Stimulated activated CD4-positive, alpha-beta T cell treated with anti-CD3 and anti-CD28 coated beads, Interleukin-4, amount 100 ng/mL, for 48 hours (primary cell): ENCODE data around the gene POPDC3.
"Not testable (repeated sequence)": the region's sequence is repeated elsewhere in the genome, so short reads cannot be mapped to it uniquely, and the experiment has no call there.

Experiments
- DNase-seq, 2 donors: peaks; one replicate each; pipeline ENCODE4 v3.0.0-alpha.2; 2020; ENCODE audit warnings: low read depth in 2 of 2

Gene POPDC3, protein sequence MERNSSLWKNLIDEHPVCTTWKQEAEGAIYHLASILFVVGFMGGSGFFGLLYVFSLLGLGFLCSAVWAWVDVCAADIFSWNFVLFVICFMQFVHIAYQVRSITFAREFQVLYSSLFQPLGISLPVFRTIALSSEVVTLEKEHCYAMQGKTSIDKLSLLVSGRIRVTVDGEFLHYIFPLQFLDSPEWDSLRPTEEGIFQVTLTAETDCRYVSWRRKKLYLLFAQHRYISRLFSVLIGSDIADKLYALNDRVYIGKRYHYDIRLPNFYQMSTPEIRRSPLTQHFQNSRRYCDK

DNA sequence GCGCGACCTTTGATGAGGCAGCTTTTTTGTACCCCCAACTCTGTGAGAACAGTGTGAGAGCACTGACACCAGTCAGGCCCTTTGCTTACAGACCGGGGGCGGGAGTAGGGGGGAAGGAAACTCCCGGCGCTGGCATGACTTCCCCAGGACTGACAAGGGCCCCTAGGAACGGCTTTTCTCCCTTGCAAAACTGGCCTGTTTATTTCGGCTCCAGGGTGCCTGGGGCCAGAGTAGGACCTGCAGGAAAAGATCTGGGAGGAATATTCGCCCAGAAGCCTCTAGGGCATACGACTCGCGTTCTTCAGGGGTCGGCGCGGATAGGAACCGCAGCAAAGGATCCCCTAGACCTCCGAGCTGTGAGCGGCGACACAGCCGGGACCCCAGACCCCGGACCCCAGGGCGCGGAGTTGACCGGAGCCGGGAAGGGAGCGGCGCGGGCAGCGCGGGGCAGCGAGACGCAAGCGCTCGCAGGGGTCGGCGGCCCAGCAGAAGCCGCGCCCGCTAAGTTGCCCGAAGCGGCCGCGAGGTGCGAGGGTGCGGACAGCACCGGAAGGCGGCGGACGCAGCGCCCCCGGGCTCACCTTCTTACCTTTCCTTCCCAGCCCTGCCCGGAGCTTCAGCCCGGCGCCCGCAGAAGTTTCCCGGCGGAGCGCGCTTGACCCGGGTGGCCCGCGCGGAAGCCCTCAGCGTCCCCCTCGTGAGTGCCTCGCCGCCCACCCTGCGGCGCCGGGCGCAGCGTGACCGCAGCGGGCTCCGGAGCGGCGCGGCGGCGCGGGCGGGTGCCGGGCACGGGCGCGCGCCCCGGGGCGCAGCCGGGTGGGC is at the start of gene POPDC3:
Gene POPDC3 (minus strand): TSS at position 771 of the 822 bp plus-strand sequence. CDS start 18,105 bp downstream, outside the sequence.
- no peak for DNase-seq

DNA sequence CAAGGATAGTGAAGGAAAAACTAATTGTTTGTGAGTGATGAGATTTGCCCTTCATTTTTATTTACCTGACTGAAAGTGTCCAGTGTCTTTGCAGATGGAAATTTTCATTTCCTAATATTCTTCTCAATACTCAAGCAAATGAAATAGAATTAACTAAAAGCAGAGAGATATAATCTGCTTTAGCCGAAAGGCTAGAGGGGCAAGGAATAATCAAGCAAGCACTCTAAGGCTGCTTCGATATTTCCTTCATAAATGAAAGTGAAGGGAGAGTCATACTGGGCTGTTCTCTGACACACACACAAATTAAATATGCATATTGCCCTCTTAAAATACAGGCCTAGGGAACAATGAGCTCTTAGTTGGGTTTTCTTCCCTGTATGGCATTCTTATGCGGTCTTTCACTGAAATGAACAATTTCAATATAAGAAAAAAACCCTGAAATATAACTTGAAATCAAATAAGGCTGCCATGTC is 47.5 kb upstream of the POPDC3 start:
- DNase-seq = no peak

DNA sequence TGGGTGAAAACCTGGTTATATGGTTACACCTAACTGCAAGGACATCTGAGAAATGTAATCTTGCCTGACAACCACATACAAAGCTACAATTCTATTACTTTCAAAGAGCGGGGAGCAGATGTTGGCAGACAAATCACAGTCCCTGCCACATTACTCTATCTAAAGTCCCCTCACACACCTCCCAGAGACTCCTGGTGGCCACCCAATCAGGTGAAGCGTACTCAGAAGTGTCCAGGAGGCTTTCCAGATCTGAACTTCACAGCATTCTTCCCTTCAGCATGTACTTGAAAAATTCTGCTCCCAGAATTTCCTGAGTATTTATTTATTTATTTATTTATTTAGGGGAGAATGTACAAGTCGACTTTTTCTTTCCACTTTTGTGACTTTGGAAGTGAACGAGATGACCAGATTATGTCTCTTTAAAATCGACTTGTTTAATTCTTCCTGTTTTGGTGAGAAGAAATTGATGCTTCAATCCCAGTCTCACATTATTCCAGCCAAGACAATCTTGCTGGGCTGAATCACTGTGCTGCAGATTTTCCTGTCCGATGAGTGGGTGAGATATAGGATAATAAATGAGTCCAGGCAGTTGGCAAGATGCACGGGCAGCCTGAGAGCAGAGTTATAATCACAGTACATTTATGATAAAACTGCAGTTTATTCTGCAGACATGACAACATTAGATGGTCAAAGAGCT is 46.9 kb upstream of the POPDC3 start:
- DNase-seq = no peak

DNA sequence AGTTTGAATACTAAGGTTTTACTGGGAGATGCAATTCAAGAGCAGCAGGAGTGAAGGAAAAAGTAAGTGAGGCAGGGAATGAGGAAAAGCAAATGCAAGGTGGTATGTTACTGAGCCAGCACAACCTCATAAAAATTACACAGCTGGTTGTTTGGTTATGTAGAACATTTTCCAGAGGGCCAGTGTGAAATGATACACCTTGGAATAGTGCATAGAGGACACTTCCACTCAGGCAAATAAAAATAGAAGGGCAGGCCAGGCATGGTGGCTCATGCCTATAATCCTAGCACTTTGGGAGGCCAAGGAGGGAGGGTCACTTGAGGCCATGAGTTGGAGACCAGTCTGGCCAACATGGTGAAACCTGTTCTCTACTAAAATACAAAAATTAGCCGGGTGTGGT is 43.4 kb upstream of the POPDC3 start:
- no peak for DNase-seq

DNA sequence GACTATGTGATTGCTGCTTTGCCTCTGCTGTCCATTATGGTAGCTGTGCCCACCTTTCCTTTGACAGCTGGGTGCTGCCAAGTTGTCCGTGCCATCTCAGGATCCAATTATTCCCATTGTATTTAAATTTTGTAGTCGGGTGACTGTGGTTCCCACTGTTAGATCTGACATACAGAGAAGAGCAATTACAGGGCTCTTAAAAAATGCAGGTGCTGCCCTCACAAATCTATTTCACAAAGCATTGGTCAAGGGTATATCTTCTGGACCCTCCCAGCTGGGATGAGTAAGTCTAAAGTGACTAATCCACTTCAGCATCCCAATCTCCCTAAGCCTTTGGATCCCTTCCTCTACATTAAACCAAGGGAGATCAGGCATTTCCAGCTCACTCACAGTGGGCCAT is 41.4 kb upstream of the POPDC3 start:
- DNase-seq = not testable (repeated sequence)

DNA sequence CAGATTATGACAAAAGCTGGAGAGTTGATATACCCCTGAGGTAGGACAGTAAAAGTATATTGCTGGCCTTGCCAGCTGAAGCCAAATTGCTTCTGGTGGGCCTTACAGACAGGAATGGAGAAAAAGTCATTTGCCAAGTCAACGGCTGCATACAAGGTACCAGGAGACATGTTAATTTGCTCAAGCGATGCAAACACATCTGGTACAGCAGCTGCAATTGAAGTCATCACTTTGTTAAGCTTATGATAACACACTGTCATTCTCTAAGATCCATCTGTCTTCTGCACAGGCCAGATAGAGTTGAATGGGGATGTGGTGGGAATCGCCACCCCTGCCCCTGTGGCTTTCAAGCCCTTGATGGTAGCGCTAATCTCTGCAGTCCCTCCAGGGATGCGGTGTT is 40.4 kb upstream of the POPDC3 start:
- DNase-seq = no peak

DNA sequence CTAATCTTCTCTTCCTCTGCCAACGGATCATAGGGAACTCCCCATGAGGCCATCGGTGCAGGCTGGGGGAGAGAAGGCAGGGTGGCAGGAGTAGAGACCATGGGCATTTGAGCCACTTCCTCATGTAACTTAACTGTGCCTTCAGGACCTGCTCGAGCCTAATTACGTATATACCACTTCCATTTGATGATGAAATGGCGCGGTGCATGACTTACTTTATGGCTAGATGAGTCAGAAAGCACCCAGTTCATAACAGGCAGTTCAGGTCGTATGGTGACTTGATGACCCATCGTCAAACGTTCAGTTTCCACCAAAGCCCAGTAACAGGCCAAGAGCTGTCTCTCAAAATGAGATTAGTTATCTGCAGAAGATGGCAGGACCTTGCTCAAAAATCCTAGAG is 39.4 kb upstream of the POPDC3 start:
- DNase-seq = not testable (repeated sequence)

DNA sequence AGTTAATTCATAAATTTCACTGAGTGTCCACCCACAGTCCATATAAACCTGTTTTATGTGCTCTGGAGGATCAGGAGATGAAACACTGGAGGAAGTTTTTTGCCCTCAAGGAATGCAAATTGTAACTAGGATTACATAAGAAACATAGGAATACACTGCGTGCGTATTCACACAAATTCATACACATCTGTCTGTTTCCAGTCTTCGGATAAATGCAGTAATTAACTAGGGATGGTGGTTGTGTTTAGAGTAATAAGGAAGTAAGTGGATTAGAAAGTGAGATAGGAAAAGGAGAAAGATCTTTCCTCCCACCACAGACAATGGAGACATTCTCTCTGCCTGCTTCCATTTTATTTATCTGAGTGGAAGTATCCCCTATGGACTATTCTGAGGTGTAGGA is 35.7 kb upstream of the POPDC3 start:
- DNase-seq = no peak

DNA sequence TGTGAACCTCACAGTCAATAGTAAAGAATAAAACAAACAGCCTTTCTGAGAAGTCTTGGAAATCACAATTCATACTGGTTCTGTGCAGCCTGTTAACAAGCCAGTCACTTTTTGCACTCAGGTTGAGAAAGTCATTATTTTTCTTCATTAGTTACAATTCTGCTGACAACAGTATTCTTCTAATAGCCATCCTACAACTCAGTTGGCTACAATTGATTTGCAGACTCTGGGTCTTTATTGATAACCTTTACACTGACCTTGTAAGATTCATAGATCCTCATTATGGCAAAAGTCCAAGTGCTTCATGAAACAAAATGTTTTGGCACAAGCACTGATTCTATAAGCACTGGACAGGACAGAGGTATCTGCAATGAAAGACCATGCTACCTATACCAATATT is 34.9 kb upstream of the POPDC3 start:
- DNase-seq = no peak

DNA sequence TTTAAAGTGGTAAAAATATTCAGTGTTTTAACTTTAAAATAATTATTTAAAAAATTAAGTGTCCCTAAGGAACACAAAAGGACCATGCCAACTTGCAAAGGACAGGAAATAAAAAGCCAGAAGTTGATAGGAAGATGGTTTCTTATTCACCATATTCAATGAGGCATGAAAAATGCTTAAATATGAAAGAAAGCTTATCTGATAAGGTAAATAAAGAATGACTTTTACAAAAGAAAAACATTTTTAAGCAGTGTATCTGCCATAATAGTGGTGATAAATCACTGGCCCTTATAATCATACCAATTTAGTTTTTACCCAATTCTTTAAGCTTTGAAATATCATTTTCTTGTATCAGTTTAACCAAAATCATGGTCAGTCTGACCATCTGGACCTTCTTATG is 33.5 kb upstream of the POPDC3 start:
- no peak for DNase-seq

DNA sequence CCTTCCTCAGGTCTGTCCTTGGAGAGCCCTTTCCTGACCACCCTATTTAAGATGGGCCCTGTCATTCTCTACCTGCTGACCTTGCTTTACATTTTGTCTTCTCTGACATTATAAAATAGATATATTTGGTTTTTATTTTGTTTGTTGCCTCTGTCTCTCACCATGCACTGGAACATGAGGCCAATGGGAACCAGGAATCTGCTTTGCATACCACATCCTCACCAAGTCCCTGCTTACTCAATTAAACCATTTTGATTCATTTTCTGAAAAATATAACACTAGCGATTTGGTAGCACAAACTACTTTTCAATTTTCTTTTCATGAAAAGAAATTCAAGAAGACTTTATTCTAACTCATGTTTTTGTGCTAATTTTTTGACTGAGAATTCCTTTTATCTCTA is 32.8 kb upstream of the POPDC3 start:
- no peak for DNase-seq

DNA sequence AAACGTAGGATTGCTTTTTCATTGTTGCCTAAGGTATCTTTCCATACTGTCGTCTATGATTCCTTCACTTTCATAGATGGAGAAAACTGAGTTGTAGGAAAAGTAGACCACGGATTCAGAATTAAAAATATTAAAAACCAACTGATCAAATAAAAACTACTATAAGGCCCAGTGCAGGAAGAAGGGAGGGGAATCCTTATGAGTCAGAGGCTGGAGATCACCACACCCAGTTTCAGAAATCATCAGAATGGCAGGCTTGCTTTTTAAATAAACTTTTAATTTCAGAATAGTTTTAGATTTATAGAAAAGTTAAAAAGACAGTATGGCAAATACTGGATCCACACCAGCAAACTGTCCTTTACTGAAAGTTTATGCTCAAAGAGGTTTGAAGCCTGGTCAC is 32.0 kb upstream of the POPDC3 start:
- DNase-seq = no peak

DNA sequence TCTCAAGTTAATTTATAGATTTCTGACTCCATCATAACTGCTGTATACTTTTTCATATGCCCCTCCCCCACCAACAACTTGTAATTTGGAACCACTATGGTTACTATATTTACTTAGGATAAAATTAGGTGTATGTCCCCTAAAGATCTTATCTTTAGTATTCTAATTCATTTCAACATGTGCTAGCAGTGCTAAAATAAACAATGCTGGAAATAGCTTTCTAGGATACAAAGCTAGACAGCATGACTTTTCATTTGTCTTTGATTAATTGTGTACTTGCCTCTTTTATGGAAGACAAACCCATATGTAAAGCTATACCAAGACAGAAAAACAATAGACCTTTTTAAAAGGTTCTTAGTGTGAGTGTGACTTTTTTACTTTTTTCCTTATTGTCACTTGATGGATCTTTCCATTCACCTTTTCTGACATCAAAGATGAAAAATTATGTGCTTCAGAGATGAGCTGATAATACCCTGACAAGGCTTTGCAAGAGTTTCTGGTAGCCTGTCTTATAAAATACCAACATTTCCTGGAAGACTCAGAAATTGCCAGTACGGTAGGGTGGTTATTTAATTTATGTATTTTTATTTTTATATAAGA is 31.2 kb upstream of the POPDC3 start:
- no peak for DNase-seq

DNA sequence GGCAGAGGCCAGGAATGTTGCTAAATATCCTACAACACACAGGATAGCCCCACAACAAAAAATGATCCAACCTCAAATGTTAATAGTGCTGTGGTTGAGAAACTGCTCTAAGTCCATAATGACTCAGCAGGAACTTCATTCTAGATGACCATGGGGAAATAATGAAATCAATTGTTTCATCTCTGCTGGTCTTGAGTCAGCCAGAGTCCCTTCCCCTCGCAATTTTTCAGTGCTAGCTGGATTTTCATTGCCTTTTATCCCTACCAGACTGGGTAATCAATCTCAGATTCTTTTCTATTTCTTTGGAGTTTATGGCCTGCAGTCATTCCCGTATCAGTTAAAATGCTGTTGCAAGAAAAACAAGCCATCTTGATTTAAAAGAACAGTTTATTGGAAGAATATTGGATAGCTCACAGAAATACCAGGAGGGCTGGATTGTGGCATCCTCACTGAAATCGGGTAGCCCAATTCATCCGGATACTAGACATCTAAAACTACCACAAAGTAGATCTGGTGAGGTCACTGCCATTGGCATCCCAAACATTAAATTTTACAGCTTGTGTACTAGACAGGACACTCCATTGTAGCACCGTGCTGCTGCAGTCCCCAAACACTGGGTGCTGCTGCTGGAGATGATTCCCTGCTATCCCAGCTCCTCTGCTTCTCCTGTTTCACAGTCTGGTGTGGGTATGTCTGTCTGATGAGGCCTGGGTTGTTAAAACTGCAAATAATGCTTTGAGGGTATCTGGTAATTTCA is 30.3 kb upstream of the POPDC3 start:
- DNase-seq = no peak

DNA sequence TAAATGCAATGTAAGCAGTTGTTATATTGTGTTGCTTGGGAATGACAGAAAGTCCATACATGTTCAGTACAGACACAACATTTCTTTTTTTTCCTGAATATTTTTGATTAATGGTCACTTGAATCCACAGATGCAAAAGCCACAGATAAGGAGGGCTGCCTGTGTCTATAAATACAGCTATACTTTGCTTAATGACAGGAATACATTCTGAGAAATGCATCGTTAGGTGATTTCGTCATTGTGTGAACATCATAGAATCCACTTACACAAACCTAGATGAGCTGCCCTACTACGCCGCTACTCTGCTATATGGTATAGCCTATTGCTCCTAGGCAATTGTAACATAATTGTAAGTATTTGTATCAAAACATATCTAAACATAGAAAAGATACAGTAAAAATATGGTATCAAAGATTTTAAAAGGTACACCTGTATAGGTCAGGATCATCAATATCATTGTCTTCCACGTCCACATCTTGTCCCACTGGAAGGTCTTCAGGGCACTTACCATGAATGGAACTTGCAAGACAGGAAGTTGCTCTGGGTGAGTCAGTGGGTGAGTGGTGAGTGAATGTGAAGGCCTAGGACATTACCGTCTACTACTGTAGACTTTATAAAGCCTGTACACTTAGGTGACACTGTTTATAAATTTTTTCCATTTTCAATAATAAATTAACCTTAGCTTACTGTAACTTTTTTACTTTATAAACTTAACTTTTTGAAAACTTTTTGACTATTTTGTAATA is 27.9 kb upstream of the POPDC3 start:
- no peak for DNase-seq

DNA sequence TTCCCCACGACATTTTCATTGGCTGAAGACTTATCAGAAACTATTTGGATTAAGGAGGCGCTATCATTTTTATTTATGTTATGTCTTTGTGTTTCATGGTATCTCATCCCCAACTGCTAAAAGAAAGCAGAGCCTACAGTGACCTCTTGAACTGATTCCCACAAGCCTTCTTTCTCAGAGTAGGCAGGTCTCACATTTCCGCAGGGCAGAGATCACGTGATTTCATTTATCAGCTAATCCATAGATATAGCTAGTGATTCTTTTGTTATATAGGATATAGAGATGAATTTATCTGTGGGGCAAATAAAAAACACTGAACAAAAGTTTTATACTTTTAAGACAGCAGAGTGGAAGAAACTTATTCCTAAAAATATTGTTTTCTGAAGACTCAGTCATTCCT is 25.0 kb upstream of the POPDC3 start:
- DNase-seq = no peak

DNA sequence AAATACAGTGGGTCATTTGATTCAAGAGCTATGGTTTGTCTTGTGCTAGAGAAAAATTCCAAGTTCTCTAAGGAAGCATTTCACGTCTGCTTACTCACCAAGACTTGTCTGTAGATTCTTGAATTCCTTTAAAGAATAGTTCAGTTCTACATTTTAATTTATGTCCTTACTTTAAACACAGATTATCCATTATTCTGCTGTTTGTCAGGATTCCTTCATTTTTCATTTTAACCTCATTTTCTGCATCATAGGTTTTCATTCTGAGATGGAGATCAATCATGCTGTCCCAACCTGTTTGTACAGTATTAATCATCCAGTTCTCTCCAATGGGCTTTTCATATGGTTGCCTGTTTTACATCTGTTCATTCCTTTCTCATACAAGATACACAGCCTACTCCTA is 24.5 kb upstream of the POPDC3 start:
- no peak for DNase-seq

DNA sequence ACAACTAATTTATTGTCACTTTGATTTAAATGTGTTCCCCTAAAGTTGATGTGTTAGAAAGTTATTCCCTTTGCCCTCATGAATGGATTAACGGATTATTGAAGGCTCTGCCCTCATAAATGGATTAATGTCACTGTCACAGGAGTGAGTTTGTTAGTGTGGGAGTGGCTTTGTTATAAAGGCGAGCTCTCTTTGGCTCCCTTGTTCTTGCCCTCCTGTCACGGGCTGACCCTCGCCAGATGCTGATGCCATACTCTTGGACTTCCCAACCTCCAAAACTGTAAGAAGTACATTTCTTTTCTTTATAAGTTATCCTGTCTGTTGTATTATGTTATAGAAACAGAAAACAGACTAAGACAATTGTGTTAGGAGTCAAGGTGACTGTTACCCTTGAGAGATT is 22.7 kb upstream of the POPDC3 start:
- DNase-seq = no peak

DNA sequence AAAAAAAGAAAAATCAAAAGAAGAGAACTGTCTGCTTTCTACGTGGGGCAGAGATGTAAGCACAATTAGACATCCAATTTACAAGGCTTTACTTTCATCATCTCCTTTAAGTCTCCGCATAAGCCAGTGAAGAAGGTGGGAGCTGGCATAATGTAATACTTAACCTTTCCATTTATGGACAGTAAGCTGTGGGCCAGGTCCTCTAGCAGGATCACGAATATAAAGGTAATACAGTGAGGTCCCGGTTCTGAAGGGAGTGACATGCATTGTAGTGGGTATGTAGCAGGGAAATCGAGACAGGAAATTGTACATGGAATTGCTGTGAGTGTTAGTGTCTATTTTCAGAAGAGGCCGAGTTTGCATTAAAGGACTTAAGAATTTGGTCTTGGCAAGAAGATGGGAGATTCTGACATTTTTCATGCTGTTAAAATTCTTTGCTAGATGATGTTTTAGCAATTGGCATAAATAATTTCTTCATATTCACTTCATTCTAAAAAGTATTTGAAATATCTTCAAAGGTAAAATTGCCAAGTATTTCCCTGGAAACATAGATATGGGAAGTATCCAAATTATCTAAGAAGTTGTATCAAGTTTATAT is 20.4 kb upstream of the POPDC3 start:
- no peak for DNase-seq

DNA sequence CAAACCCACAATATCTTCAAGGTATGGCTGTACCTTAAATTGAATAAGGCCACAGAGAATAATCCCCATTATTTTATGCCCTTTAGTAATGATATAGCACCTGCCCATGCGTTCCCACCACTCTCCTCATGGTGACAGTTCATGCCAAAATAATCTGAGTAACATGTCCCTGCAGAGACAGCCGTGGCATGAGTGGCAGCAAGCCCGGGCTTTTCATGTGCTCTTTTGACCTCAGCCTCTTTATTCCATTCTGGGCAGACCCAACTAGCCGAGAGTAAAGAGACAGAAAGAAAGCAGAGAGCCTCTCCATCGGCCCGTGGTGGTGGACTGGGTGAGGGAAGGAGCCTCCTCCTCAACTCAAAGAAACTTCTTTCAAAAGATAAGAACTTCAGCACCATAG is 19.9 kb upstream of the POPDC3 start:
- no peak for DNase-seq
